CD14-positive monocyte (primary cell): Measurements from ENCODE around the gene DGAT2L6. TPM values are rescaled to one million over a fixed set of nuclear protein-coding genes. Genes with fewer than 3 reads are reported as not detected.
"Not testable (repeated sequence)": the region's sequence is repeated elsewhere in the genome, so short reads cannot be mapped to it uniquely, and the experiment has no call there.

ENCODE experiments used
- DNase-seq, 3 donors: peaks; one replicate each; pipeline ENCODE4 v3.0.0-alpha.2; 2011 to 2022
- H2AFZ ChIP-seq: 2 replicates; pipeline ENCODE4 v1.6.0; 2012; ENCODE audit warnings: mild to moderate bottlenecking, low read depth, low read length, inconsistent platforms; ENCODE audit not compliant: insufficient read depth, poor library complexity, severe bottlenecking
- H3K27ac ChIP-seq, 2 donors: 1 replicate in 1 of 2; 2 replicates in 1 of 2; pipeline ENCODE4 v1.5.1; 2012 to 2013; ENCODE audit warnings: low read length in 2 of 2, control low read depth in 1 of 2, inconsistent platforms in 1 of 2, low read depth in 1 of 2, mild to moderate bottlenecking in 1 of 2
- H3K27me3 ChIP-seq, 2 donors: one replicate each; pipeline versions ENCODE4 v1.6.0 to v1.6.1; 2011 to 2013; ENCODE audit warnings: low read length in 2 of 2; ENCODE audit not compliant: control insufficient read depth in 2 of 2, insufficient read depth in 2 of 2
- H3K36me3 ChIP-seq, 2 donors: replicated peaks in 1 of 2; 1 replicate in 1 of 2; 2 replicates in 1 of 2; pipeline versions ENCODE4 v1.5.1 to v1.6.1; 2012 to 2013; ENCODE audit warnings: low read length in 2 of 2, control low read depth in 1 of 2, inconsistent platforms in 1 of 2, mild to moderate bottlenecking in 1 of 2; ENCODE audit not compliant: insufficient read depth in 2 of 2, control insufficient read depth in 1 of 2
- H3K4me1 ChIP-seq, 2 donors: 1 replicate in 1 of 2; 2 replicates in 1 of 2; pipeline versions ENCODE4 v1.5.1 to v1.6.1; 2012 to 2013; ENCODE audit warnings: low read length in 2 of 2, control low read depth in 1 of 2, inconsistent platforms in 1 of 2, mild to moderate bottlenecking in 1 of 2, moderate library complexity in 1 of 2; ENCODE audit not compliant: insufficient read depth in 2 of 2, control insufficient read depth in 1 of 2
- H3K4me2 ChIP-seq: replicated peaks from 2 replicates; pipeline ENCODE3; 2012; ENCODE audit warnings: low read length, moderate library complexity, mild to moderate bottlenecking; ENCODE audit not compliant: poor library complexity, severe bottlenecking; ENCODE audit errors: extremely low read depth
- H3K4me3 ChIP-seq, 3 experiments: fragments of 200-600 bp in 1 of 3; sonication (generic) in 1 of 3; replicated peaks in 1 of 3; 1 replicate in 2 of 3; 2 replicates in 1 of 3; pipeline ENCODE4 v1.5.1; 2011 to 2013; ENCODE audit warnings: low read length in 3 of 3, mild to moderate bottlenecking in 3 of 3, control low read depth in 2 of 3, low read depth in 2 of 3, inconsistent platforms in 1 of 3, moderate library complexity in 1 of 3
- H3K79me2 ChIP-seq: 2 replicates; pipeline ENCODE4 v1.6.0; 2012; ENCODE audit warnings: mild to moderate bottlenecking, control low read depth, inconsistent platforms, low read length, moderate library complexity; ENCODE audit not compliant: insufficient read depth
- H3K9ac ChIP-seq: 2 replicates; pipeline ENCODE4 v1.6.0; 2017; ENCODE audit warnings: low read length, mild to moderate bottlenecking; ENCODE audit not compliant: insufficient read depth, poor library complexity, severe bottlenecking
- H3K9me3 ChIP-seq, 2 donors: replicated peaks in 1 of 2; 1 replicate in 1 of 2; 2 replicates in 1 of 2; pipeline versions ENCODE4 v1.5.1 to v1.6.1; 2012 to 2013; ENCODE audit warnings: low read length in 2 of 2, control low read depth in 1 of 2; ENCODE audit not compliant: control insufficient read depth in 1 of 2, insufficient read depth in 1 of 2
- H4K20me1 ChIP-seq: 2 replicates; pipeline ENCODE4 v1.6.0; 2012; ENCODE audit warnings: mild to moderate bottlenecking, low read length, control low read depth, moderate library complexity; ENCODE audit not compliant: insufficient read depth
- H3K27ac Mint-ChIP-seq, 7 donors: one replicate each; pipeline ENCODE4 v1.8.0; 2020; ENCODE audit warnings: mild to moderate bottlenecking in 7 of 7, mixed read lengths in 7 of 7, moderate library complexity in 6 of 7, inconsistent platforms in 2 of 7
- H3K27me3 Mint-ChIP-seq, 3 donors: one replicate each; pipeline ENCODE4 v1.8.0; 2021 to 2022; ENCODE audit warnings: low read depth in 3 of 3, mild to moderate bottlenecking in 3 of 3, mixed read lengths in 3 of 3, moderate library complexity in 3 of 3, inconsistent platforms in 1 of 3
- H3K36me3 Mint-ChIP-seq, 2 donors: one replicate each; pipeline ENCODE4 v1.8.0; 2020; ENCODE audit warnings: mixed read lengths in 2 of 2, inconsistent platforms in 1 of 2, mild to moderate bottlenecking in 1 of 2
- H3K4me1 Mint-ChIP-seq: one replicate; pipeline ENCODE4 v1.8.0; 2020; ENCODE audit warnings: mild to moderate bottlenecking, mixed read lengths
- H3K4me3 Mint-ChIP-seq, 2 donors: one replicate each; pipeline ENCODE4 v1.8.0; 2020; ENCODE audit warnings: mild to moderate bottlenecking in 2 of 2, mixed read lengths in 2 of 2, moderate library complexity in 1 of 2
- H3K9me3 Mint-ChIP-seq, 7 donors: one replicate each; pipeline ENCODE4 v1.8.0; 2020 to 2022; ENCODE audit warnings: mixed read lengths in 7 of 7, mild to moderate bottlenecking in 6 of 7, moderate library complexity in 6 of 7, inconsistent platforms in 2 of 7
- CTCF ChIP-seq: fragments of 200-600 bp; IDR thresholded peaks from one replicate; pipeline ENCODE4 v1.8.0; 2022; ENCODE audit warnings: antibody characterized with exemption, mild to moderate bottlenecking
- WGBS: methylation state at CpG from one replicate; pipeline ENCODE4 v1.1.5; 2013; ENCODE audit warnings: missing lambda C conversion rate; ENCODE audit not compliant: insufficient coverage; 5-methylcytosine and 5-hydroxymethylcytosine counted together
- intact Hi-C, 2 donors: fragments of 100-400 bp; cut with micrococcal nuclease; formaldehyde crosslinking; loops; one replicate each; pipeline versions ENCODE4 v1.15.0 to v1.15.1; 2023
- polyA plus RNA-seq, 3 donors: library from polyadenylated mRNA; depleted of rRNA in 1 of 3; unstranded in 2 of 3; stranded (reverse) in 1 of 3; fragments of 300-500 nt in 2 of 3; fragments of >200 nt in 1 of 3; fragmentation: Illumina TruSeq in 2 of 3; gene quantifications; 1 replicate in 2 of 3; 2 replicates in 1 of 3; pipeline ENCODE4 v1.2.3, GENCODE V29; 2012 to 2021

The DGAT2L6 gene
- polyA plus RNA-seq, 3 donors = not detected

GRCh38 chrX:70208479-70208878 lies 31.2 kb downstream of the DGAT2L6 start:
- H3K27ac ChIP-seq = no peak overlapping the region
- no peaks in the 10 kb centered on the region for H4K20me1 ChIP-seq
- intact Hi-C loops = no loop called here

GRCh38 chrX:70209570-70209969 lies 32.3 kb downstream of the DGAT2L6 start:
- H3K9ac ChIP-seq, H3K4me3 Mint-ChIP-seq, H3K4me2 ChIP-seq, H3K9me3 Mint-ChIP-seq, intact Hi-C loops, H2AFZ ChIP-seq, H3K27ac ChIP-seq, H3K36me3 Mint-ChIP-seq, H3K27me3 Mint-ChIP-seq, H3K27me3 ChIP-seq, H3K79me2 ChIP-seq, H3K4me1 Mint-ChIP-seq, H3K27ac Mint-ChIP-seq, H3K9me3 ChIP-seq, H3K4me3 ChIP-seq, DNase-seq, H3K4me1 ChIP-seq, H4K20me1 ChIP-seq, H3K36me3 ChIP-seq: not testable (repeated sequence)
- WGBS = no CpG with 5 or more reads among the region's 6 CpGs

More at GRCh38 chrX:70208479-70208878, 31.2 kb downstream of the DGAT2L6 start:
- H3K9me3 ChIP-seq = no peaks in the 10 kb centered on the region
- no peaks in the 10 kb centered on the region for H3K4me1 Mint-ChIP-seq
- DNase-seq = no peak
- H3K36me3 ChIP-seq = no peaks in the 10 kb centered on the region
- no peak overlapping the region for H2AFZ ChIP-seq
- peaks cover 0 to 6% (median 2%) of the 10 kb centered on the region in 7 donors for H3K9me3 Mint-ChIP-seq
- H3K27ac Mint-ChIP-seq = no peak overlapping the region
- no peaks in the 10 kb centered on the region for H3K27me3 ChIP-seq
- no peaks in the 10 kb centered on the region for H3K4me1 ChIP-seq
- no peak overlapping the region for H3K4me2 ChIP-seq
- H3K27me3 Mint-ChIP-seq = peaks cover 0 to 7% (median 5%) of the 10 kb centered on the region in 3 donors
- H3K79me2 ChIP-seq = no peaks in the 10 kb centered on the region
- H3K4me3 ChIP-seq = no peak overlapping the region
- TF ChIP-seq CTCF = no peak
- no peak overlapping the region for H3K4me3 Mint-ChIP-seq
- H3K9ac ChIP-seq = no peak overlapping the region
- H3K36me3 Mint-ChIP-seq = no peaks in the 10 kb centered on the region
